Activated CD4-positive, alpha-beta memory T cell treated with anti-CD3 and anti-CD28 coated beads for 36 hours (primary cell): ENCODE measurements around the gene BRIX1. TPM values are rescaled to one million over a fixed set of nuclear protein-coding genes. Genes with fewer than 3 reads are reported as not detected.

ENCODE experiments used
- CTCF ChIA-PET: fragments of 350-600 bp; sonication (Branson Sonifier 250); formaldehyde crosslinking; loops from one replicate; lab custom pipeline; 2021; ENCODE audit warnings: antibody characterized with exemption, inconsistent platforms; lab: Charles Lee
- POLR2A ChIA-PET: fragments of 350-600 bp; sonication (Branson Sonifier 250); formaldehyde crosslinking; loops from one replicate; lab custom pipeline; 2021; ENCODE audit warnings: antibody characterized with exemption; lab: Charles Lee
- DNase-seq: peaks from one replicate; pipeline ENCODE4 v3.0.0-alpha.2; 2020
- H3K27ac Mint-ChIP-seq: one replicate; pipeline ENCODE4 v1.8.0; 2021; ENCODE audit warnings: mixed read lengths
- H3K27me3 Mint-ChIP-seq: one replicate; pipeline ENCODE4 v1.8.0; 2021; ENCODE audit warnings: mixed read lengths
- H3K36me3 Mint-ChIP-seq: one replicate; pipeline ENCODE4 v1.8.0; 2021; ENCODE audit warnings: mixed read lengths
- H3K4me1 Mint-ChIP-seq: one replicate; pipeline ENCODE4 v1.8.0; 2021; ENCODE audit warnings: low read depth, mixed read lengths
- H3K4me3 Mint-ChIP-seq: one replicate; pipeline ENCODE4 v1.8.0; 2021; ENCODE audit warnings: mild to moderate bottlenecking, mixed read lengths
- H3K9me3 Mint-ChIP-seq: one replicate; pipeline ENCODE4 v1.8.0; 2021; ENCODE audit warnings: mixed read lengths
- intact Hi-C: fragments of 100-400 bp; cut with micrococcal nuclease; formaldehyde crosslinking; loops from one replicate; pipeline ENCODE4 v1.15.1; 2023
- total RNA-seq, 2 experiments: library from RNA; stranded (reverse); gene quantifications; one replicate each; pipeline ENCODE4 v1.2.3, GENCODE V29; 2021

Gene BRIX1, protein sequence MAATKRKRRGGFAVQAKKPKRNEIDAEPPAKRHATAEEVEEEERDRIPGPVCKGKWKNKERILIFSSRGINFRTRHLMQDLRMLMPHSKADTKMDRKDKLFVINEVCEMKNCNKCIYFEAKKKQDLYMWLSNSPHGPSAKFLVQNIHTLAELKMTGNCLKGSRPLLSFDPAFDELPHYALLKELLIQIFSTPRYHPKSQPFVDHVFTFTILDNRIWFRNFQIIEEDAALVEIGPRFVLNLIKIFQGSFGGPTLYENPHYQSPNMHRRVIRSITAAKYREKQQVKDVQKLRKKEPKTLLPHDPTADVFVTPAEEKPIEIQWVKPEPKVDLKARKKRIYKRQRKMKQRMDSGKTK
- total RNA-seq, result 10 to 100 TPM; 67.4 to 71.4 TPM

GRCh38 chr5:34915139-34915855 is at the start of gene BRIX1, which contains the start of gene RAD1:
BRIX1 (plus strand) TSS chr5:34915711; CDS start chr5:34915739, 28 bp downstream.
RAD1 (minus strand) TSS chr5:34915504; CDS start chr5:34914892, 612 bp downstream.
- no peaks in the 10 kb centered on the region for H3K9me3 Mint-ChIP-seq
- ChIA-PET POLR2A (interaction anchor here (1.6 to 4.4 kb wide), 4 partner anchors 9 to 77 kb away, joined by 10 to 77 read pairs (median 11); partner anchors contain the start of genes DNAJC21 and TTC23L), CTCF (interaction anchor here (0.6 to 6.1 kb wide), 11 partner anchors 8 to 1960 kb away, joined by 3 to 37 read pairs (median 4); partner anchors contain the start of gene DNAJC21)
- no peak within 1 kb of the TSS for H3K27ac Mint-ChIP-seq
- intact Hi-C loops, result loop anchor here (1.0 to 10.0 kb wide), 8 partner anchors 9 to 1960 kb away; partner anchors contain the start of genes DNAJC21, NIPBL, RAI14 and TARS1
- no peak within 1 kb of the TSS for H3K4me3 Mint-ChIP-seq
- peaks cover 23% of the 10 kb centered on the region for H3K4me1 Mint-ChIP-seq
- DNase-seq, result peak; percentile 97
- no peaks in the 10 kb centered on the region for H3K27me3 Mint-ChIP-seq
- H3K36me3 Mint-ChIP-seq, result peaks cover 44% of the 10 kb centered on the region

DNA sequence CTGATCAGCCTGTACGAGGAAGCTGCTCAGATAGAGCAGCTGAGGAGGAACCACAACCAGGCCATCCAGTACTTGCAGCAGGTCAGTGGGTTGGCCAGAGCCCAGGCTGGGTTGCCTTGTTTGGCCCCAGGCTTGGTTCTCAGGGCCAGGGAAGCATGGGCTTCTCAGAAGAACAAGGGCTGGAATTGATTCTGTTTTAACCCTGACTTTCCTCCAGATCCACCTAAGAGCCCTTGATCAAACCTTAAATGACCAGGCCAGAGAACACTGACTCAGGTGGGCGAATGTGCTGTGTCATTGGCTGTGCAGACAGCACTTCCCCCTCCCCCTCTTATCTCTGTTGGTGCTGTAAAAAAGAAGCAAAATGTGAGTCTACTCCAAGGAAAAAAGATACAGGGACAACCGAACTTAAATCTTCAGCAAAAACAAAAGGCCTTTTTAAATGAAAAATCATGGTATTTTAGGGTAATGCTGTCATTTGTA is 48.5 kb upstream of the BRIX1 start:
- ChIA-PET CTCF (no interaction called here), POLR2A (no interaction called here)
- Mint-ChIP-seq H3K4me3 (no peak overlapping the region), H3K27ac (no peak overlapping the region), H3K9me3 (no peaks in the 10 kb centered on the region), H3K27me3 (no peaks in the 10 kb centered on the region), H3K4me1 (no peaks in the 10 kb centered on the region), H3K36me3 (no peaks in the 10 kb centered on the region)
- intact Hi-C loops, result no loop called here
- no peak for DNase-seq

DNA sequence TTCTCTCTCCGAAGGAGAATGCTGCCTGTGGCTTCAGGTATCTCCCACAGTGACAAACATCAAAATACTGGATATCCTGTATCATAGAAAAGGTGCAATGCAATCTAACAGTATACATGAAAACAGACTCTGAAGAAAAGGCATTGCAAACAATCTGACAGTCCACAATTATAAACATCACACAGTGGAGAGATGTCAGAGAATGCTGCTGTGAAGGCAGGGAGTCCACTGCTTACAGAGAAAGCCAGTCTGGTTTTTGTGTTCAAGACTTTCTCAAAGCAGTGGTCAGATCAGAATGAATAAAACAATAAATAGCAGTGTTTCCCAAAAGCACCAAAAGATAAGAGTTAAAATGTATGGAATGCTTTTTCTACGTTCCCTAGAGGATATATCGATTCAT is 47.9 kb upstream of the BRIX1 start:
- no peaks in the 10 kb centered on the region for H3K4me1 Mint-ChIP-seq
- H3K36me3 Mint-ChIP-seq, result no peaks in the 10 kb centered on the region
- no peaks in the 10 kb centered on the region for H3K9me3 Mint-ChIP-seq
- H3K27me3 Mint-ChIP-seq, result no peaks in the 10 kb centered on the region
- no peak overlapping the region for H3K4me3 Mint-ChIP-seq
- POLR2A ChIA-PET, result no interaction called here
- intact Hi-C loops, result no loop called here
- no peak for DNase-seq
- CTCF ChIA-PET, result no interaction called here
- no peak overlapping the region for H3K27ac Mint-ChIP-seq

DNA sequence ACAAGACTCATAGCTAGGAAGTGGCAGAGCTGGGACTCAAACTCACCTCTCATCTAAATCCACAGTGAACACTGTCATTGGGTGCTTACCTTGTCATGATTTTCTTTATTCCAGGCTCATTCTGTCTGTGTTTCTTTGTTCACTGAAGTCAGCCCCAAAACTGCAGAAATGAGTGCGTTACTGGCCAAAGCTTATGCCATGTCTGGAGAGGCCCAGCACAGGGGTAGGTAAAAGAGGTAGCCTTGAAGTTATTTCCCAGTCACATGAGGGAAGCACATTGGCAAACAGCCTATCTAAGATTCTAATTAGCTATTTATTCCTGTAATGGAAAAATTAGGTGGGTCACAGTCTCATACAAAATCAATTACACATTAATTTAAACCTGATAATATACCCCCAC is 46.7 kb upstream of the BRIX1 start:
- H3K27me3 Mint-ChIP-seq, result no peaks in the 10 kb centered on the region
- POLR2A ChIA-PET, result no interaction called here
- no peaks in the 10 kb centered on the region for H3K36me3 Mint-ChIP-seq
- CTCF ChIA-PET, result interaction anchor here (1.0 kb wide), 1 partner anchor 29 kb away, joined by 3 read pairs; no protein-coding TSS in a partner anchor
- no peak overlapping the region for H3K27ac Mint-ChIP-seq
- H3K4me3 Mint-ChIP-seq, result no peak overlapping the region
- intact Hi-C loops, result no loop called here
- H3K9me3 Mint-ChIP-seq, result no peaks in the 10 kb centered on the region
- no peak for DNase-seq
- no peaks in the 10 kb centered on the region for H3K4me1 Mint-ChIP-seq

DNA sequence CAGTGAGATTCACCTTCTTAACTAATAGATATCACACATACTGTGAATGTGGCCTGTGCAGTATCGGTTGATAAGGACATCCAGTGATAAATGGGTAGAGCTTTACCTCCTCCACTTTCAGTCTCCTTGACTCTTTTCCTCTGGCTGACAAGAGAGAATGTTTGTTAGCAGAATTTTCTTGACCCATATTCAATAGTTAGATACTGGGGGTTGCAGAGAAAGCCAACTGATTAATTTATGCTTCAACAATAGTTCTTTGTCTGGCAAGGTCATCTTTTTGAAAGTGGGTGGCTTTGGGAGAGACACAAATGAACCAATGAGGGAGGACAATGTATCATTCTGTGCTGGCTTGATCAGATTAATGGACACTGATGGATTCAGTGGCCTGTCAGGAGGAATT is 46.3 kb upstream of the BRIX1 start:
- Mint-ChIP-seq H3K4me3 (no peak overlapping the region), H3K36me3 (no peaks in the 10 kb centered on the region), H3K9me3 (no peaks in the 10 kb centered on the region), H3K27me3 (no peaks in the 10 kb centered on the region), H3K27ac (no peak overlapping the region), H3K4me1 (no peaks in the 10 kb centered on the region)
- ChIA-PET POLR2A (no interaction called here), CTCF (interaction anchor here (0.6 kb wide), 1 partner anchor 299 kb away, joined by 3 read pairs; no protein-coding TSS in a partner anchor)
- intact Hi-C loops, result no loop called here
- no peak for DNase-seq

GRCh38 chr5:34870382-34870781 is 45.1 kb upstream of the BRIX1 start:
- Mint-ChIP-seq H3K27ac (no peak overlapping the region), H3K36me3 (no peaks in the 10 kb centered on the region), H3K9me3 (peaks cover 4% of the 10 kb centered on the region), H3K27me3 (peaks cover under 1% of the 10 kb centered on the region), H3K4me1 (no peaks in the 10 kb centered on the region), H3K4me3 (no peak overlapping the region)
- ChIA-PET POLR2A (no interaction called here), CTCF (no interaction called here)
- intact Hi-C loops, result no loop called here
- no peak for DNase-seq

DNA sequence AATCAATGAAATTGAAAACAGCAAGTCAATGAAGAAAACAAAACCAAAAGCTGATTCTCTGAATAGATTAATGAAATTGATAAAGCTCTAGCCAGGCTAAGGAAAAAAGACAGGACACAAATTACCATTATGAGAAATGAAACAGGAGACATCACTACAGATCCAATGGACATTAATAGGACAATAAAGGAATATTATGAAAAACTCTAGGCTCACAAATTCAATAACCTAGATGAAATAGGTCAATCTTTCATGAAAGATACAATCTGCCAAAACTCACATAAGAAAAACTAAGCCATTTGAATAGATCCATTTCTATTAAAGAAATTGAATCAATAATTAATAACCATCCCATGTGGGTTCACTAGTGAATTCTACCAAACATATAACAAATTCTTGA is 39.2 kb upstream of the BRIX1 start:
- no peak for DNase-seq
- no peaks in the 10 kb centered on the region for H3K4me1 Mint-ChIP-seq
- H3K27me3 Mint-ChIP-seq, result peaks cover 4% of the 10 kb centered on the region
- no peak overlapping the region for H3K4me3 Mint-ChIP-seq
- CTCF ChIA-PET, result interaction anchor here (0.7 to 1.1 kb wide), 2 partner anchors 392 to 607 kb away, joined by 3 read pairs; no protein-coding TSS in a partner anchor
- H3K27ac Mint-ChIP-seq, result no peak overlapping the region
- POLR2A ChIA-PET, result no interaction called here
- peaks cover 19% of the 10 kb centered on the region for H3K9me3 Mint-ChIP-seq
- peaks cover 6% of the 10 kb centered on the region for H3K36me3 Mint-ChIP-seq
- intact Hi-C loops, result no loop called here

DNA sequence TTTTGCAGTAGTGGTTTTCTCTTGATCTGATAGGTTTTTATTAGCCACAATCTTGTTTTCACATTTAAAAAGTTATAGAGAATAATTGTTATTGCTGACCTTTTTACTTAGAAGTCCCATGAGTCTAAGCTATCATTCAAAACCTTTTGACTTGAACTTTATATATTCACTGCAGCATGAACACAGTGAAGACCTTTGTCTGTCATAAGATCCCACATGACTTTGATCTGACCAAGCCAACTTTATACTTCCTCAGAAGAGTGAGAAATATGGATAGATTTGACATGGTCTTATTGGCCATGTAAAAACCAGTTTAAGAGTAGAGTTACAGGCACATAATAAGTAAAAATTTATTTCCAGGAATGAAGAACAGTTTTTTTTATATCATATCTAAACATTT is 34.3 kb upstream of the BRIX1 start:
- intact Hi-C loops, result no loop called here
- DNase-seq, result no peak
- peaks cover under 1% of the 10 kb centered on the region for H3K36me3 Mint-ChIP-seq
- POLR2A ChIA-PET, result no interaction called here
- no peak overlapping the region for H3K27ac Mint-ChIP-seq
- H3K4me1 Mint-ChIP-seq, result no peaks in the 10 kb centered on the region
- H3K9me3 Mint-ChIP-seq, result peaks cover 7% of the 10 kb centered on the region
- H3K4me3 Mint-ChIP-seq, result no peak overlapping the region
- CTCF ChIA-PET, result no interaction called here
- H3K27me3 Mint-ChIP-seq, result peaks cover 1% of the 10 kb centered on the region

- ChIA-PET POLR2A (no interaction called here), CTCF (interaction anchor here (0.8 to 2.4 kb wide), 4 partner anchors 9 to 363 kb away, joined by 3 to 8 read pairs (median 4); no protein-coding TSS in a partner anchor)
- Mint-ChIP-seq H3K9me3 (no peaks in the 10 kb centered on the region), H3K27me3 (no peaks in the 10 kb centered on the region), H3K4me3 (no peak overlapping the region), H3K36me3 (no peaks in the 10 kb centered on the region), H3K27ac (no peak overlapping the region), H3K4me1 (no peaks in the 10 kb centered on the region)
- intact Hi-C loops, result no loop called here
- no peak for DNase-seq
Measured at GRCh38 chr5:34886392-34887119, 29.0 kb upstream of the BRIX1 start.

GRCh38 chr5:34889394-34889793 is 26.1 kb upstream of the BRIX1 start:
- no peak overlapping the region for H3K27ac Mint-ChIP-seq
- CTCF ChIA-PET, result no interaction called here
- no peaks in the 10 kb centered on the region for H3K4me1 Mint-ChIP-seq
- intact Hi-C loops, result no loop called here
- H3K4me3 Mint-ChIP-seq, result no peak overlapping the region
- DNase-seq, result no peak
- POLR2A ChIA-PET, result no interaction called here
- no peaks in the 10 kb centered on the region for H3K27me3 Mint-ChIP-seq
- H3K36me3 Mint-ChIP-seq, result no peaks in the 10 kb centered on the region
- H3K9me3 Mint-ChIP-seq, result no peaks in the 10 kb centered on the region

DNA sequence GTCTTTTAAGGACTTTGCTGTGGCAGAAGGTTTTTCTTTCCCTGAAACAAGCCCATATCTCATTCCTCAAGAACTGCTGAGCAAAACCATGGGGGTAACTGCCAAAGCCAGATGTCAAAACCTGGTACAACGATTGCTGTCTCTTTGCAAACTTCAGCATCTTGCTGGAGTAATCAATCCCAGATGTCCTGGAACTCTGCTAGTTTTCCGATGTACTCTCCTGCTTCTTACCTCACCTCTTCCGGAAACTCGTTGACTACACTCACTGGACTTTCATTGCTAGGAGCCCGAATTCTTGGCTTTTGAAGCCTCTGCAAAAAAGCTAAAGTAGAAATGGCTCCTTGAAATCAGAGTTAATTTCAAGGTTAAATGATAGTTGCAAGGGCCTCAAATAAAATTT is 23.5 kb upstream of the BRIX1 start:
- Mint-ChIP-seq H3K36me3 (no peaks in the 10 kb centered on the region), H3K27me3 (no peaks in the 10 kb centered on the region), H3K4me3 (no peak overlapping the region), H3K27ac (no peak overlapping the region), H3K4me1 (no peaks in the 10 kb centered on the region), H3K9me3 (no peaks in the 10 kb centered on the region)
- DNase-seq, result no peak
- ChIA-PET CTCF (interaction anchor here (0.9 to 2.9 kb wide), 2 partner anchors 406 to 416 kb away, joined by 3 to 12 read pairs; no protein-coding TSS in a partner anchor), POLR2A (no interaction called here)
- intact Hi-C loops, result no loop called here
